ENCODE data around the gene MMP28.

Gene MMP28

GRCh38 chr17:35812456-35812855 is 17.0 kb upstream of the MMP28 start:
- Histone ChIP-seq H3K9me3 (ENCODE audit: control insufficient read depth, low read length) (no peaks in the 10 kb centered on the region), H3K4me3 (ENCODE audit: extremely low read depth, insufficient read depth, low read length, poor library complexity, severe bottlenecking) (no peak overlapping the region), H3K27ac (ENCODE audit: low read depth, low read length, severe bottlenecking) (no peak overlapping the region), H3K36me3 (ENCODE audit: control insufficient read depth, insufficient read depth, low read length) (peaks cover 36% of the 10 kb centered on the region), H3K4me1 (ENCODE audit: control insufficient read depth, insufficient read depth, low read length, poor library complexity, severe bottlenecking) (peaks cover 12% of the 10 kb centered on the region)
- WGBS, 2 experiments (ENCODE audit: insufficient coverage in 2 of 2), result 14% methylated on average over 1 of the region's 5 CpGs; no CpG with 5 or more reads in 1 of the 2 experiments

- Histone ChIP-seq H3K4me1 (ENCODE audit: control insufficient read depth, insufficient read depth, low read length, poor library complexity, severe bottlenecking) (peaks cover 18% of the 10 kb centered on the region), H3K36me3 (ENCODE audit: control insufficient read depth, insufficient read depth, low read length) (peaks cover 32% of the 10 kb centered on the region), H3K27ac (ENCODE audit: low read depth, low read length, severe bottlenecking) (no peak overlapping the region), H3K4me3 (ENCODE audit: extremely low read depth, insufficient read depth, low read length, poor library complexity, severe bottlenecking) (no peak overlapping the region), H3K9me3 (ENCODE audit: control insufficient read depth, low read length) (no peaks in the 10 kb centered on the region)
- 100% methylated on average over 2 to 3 of the region's 6 CpGs for WGBS, 2 experiments (ENCODE audit: insufficient coverage in 2 of 2)
Observed at GRCh38 chr17:35811759-35812158, 16.3 kb upstream of the MMP28 start.

DNA sequence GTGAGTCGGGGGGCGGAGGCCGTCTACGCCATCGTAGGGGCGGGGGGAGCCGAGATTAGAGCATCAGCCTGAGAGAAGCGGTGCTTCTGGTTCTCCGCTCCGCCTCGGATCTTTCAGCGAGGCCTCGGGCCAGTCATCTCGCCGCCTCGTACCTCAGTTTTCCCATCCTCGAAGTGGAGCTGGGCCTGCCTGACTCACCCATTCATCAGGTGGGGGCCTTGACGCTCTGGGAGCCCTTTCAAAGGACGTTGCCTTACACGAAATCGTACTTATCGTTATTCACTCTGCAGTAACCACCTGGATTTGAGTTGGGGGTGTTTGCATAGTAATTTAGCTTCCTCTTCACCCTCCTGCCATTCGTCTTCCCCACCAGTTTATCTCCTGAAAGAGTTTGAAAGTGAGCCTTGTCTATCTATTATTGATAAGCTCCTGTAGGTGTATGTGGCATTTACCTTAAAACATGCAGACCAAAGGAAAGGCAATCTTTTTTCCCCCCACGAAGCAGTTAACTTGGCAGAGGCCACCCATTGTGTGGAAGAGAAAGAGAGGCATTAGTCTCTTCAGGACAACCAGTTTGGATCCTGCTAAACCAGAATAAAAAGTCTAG is 14.5 kb upstream of the MMP28 start:
- peaks cover 26% of the 10 kb centered on the region for H3K4me1 ChIP-seq (ENCODE audit: control insufficient read depth, insufficient read depth, low read length, poor library complexity, severe bottlenecking)
- peak overlapping the region; percentile 91 for H3K4me3 ChIP-seq (ENCODE audit: extremely low read depth, insufficient read depth, low read length, poor library complexity, severe bottlenecking)
- peaks cover 16% of the 10 kb centered on the region for H3K36me3 ChIP-seq (ENCODE audit: control insufficient read depth, insufficient read depth, low read length)
- H3K9me3 ChIP-seq (ENCODE audit: control insufficient read depth, low read length), result no peaks in the 10 kb centered on the region
- H3K27ac ChIP-seq (ENCODE audit: low read depth, low read length, severe bottlenecking), result peak overlapping the region; percentile 93
- WGBS, 2 experiments (ENCODE audit: insufficient coverage in 2 of 2), result 0% methylated on average over 10 to 17 of the region's 24 CpGs

DNA sequence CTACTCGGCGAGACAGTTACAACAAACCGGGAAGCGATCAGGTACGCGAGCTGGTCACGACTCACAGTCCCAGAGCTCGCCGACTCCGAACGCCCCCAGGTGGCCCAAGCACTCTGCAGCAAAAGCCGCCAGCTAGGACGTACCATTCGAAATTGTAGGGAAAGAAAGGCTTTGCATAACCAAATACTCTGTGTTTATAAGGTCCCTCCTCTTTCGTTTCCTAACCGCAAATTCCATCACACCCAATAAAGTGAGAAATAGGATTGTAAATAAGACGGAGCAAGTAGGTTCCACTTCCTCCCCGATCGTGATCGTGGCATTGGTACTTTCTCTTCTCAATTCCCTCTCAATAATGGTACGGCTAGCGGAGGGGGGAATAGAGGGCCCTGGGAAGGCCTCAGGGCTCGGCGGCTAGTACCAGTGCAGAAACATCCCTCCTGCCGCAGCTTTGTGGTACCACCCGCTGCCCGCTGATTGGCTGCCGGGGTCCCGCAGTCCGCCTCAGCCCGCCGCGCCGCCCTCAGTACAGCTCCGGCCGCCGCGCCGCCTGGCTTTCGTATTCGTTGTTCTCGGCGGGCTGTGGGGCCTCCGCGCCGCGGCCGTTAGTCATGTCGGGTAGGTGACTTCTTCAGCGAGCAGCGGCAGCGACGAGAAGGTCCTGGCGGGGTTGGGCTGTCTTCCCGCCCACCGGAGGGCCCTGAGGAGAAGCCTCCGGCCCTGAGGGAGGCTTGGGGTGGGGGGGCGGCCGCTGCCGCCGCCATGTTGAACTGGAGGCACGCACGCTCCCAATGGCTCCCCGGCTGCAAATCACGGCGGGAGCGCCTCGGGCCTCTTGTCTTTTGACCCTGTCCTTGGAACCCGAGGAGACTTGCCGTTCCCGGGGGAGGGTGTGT is 13.8 kb upstream of the MMP28 start, which contains the start of gene TAF15:
Gene TAF15, plus strand, starts transcription at position 523 of the 893 bp plus-strand sequence. Its CDS starts 86 bp downstream, at position 609.
- 0% methylated on average over 48 to 50 of the region's 71 CpGs for WGBS, 2 experiments (ENCODE audit: insufficient coverage in 2 of 2)

GRCh38 chr17:35808240-35808961 is 13.0 kb upstream of the MMP28 start:
- WGBS, 2 experiments (ENCODE audit: insufficient coverage in 2 of 2), result 46 to 51% methylated on average over 14 to 19 of the region's 19 CpGs

More for the DNA sequence above, 13.8 kb upstream of the MMP28 start, which contains the start of gene TAF15:
- Histone ChIP-seq H3K36me3 (ENCODE audit: control insufficient read depth, insufficient read depth, low read length) (peaks cover 16% of the 10 kb centered on the region), H3K4me3 (ENCODE audit: extremely low read depth, insufficient read depth, low read length, poor library complexity, severe bottlenecking) (peak within 1 kb of the TSS; percentile 91), H3K4me1 (ENCODE audit: control insufficient read depth, insufficient read depth, low read length, poor library complexity, severe bottlenecking) (peaks cover 26% of the 10 kb centered on the region), H3K27ac (ENCODE audit: low read depth, low read length, severe bottlenecking) (peak within 1 kb of the TSS; percentile 93), H3K9me3 (ENCODE audit: control insufficient read depth, low read length) (no peaks in the 10 kb centered on the region)

GRCh38 chr17:35807371-35808144 is 12.1 kb upstream of the MMP28 start:
- Histone ChIP-seq H3K4me3 (ENCODE audit: extremely low read depth, insufficient read depth, low read length, poor library complexity, severe bottlenecking) (no peak overlapping the region), H3K9me3 (ENCODE audit: control insufficient read depth, low read length) (no peaks in the 10 kb centered on the region), H3K27ac (ENCODE audit: low read depth, low read length, severe bottlenecking) (peak overlapping the region; percentile 93), H3K4me1 (ENCODE audit: control insufficient read depth, insufficient read depth, low read length, poor library complexity, severe bottlenecking) (peaks cover 26% of the 10 kb centered on the region), H3K36me3 (ENCODE audit: control insufficient read depth, insufficient read depth, low read length) (peaks cover 7% of the 10 kb centered on the region)
- WGBS, 2 experiments (ENCODE audit: insufficient coverage in 2 of 2), result 90 to 96% methylated on average over 3 to 5 of the region's 7 CpGs

More at GRCh38 chr17:35808240-35808961, 13.0 kb upstream of the MMP28 start:
- H3K27ac ChIP-seq (ENCODE audit: low read depth, low read length, severe bottlenecking), result peak overlapping the region; percentile 93
- H3K4me1 ChIP-seq (ENCODE audit: control insufficient read depth, insufficient read depth, low read length, poor library complexity, severe bottlenecking), result peaks cover 26% of the 10 kb centered on the region
- peaks cover 15% of the 10 kb centered on the region for H3K36me3 ChIP-seq (ENCODE audit: control insufficient read depth, insufficient read depth, low read length)
- H3K9me3 ChIP-seq (ENCODE audit: control insufficient read depth, low read length), result no peaks in the 10 kb centered on the region
- H3K4me3 ChIP-seq (ENCODE audit: extremely low read depth, insufficient read depth, low read length, poor library complexity, severe bottlenecking), result peak overlapping the region; percentile 91

GRCh38 chr17:35804658-35805192 is 9.3 kb upstream of the MMP28 start:
- Histone ChIP-seq H3K4me1 (ENCODE audit: control insufficient read depth, insufficient read depth, low read length, poor library complexity, severe bottlenecking) (peaks cover 45% of the 10 kb centered on the region), H3K9me3 (ENCODE audit: control insufficient read depth, low read length) (no peaks in the 10 kb centered on the region), H3K36me3 (ENCODE audit: control insufficient read depth, insufficient read depth, low read length) (no peaks in the 10 kb centered on the region), H3K4me3 (ENCODE audit: extremely low read depth, insufficient read depth, low read length, poor library complexity, severe bottlenecking) (no peak overlapping the region), H3K27ac (ENCODE audit: low read depth, low read length, severe bottlenecking) (peak overlapping the region; percentile 8)
- WGBS, 2 experiments (ENCODE audit: insufficient coverage in 2 of 2), result no CpG with 5 or more reads among the region's 1 CpG

GRCh38 chr17:35801583-35802224 is 6.3 kb upstream of the MMP28 start:
- peak overlapping the region; percentile 83 for H3K27ac ChIP-seq (ENCODE audit: low read depth, low read length, severe bottlenecking)
- 81 to 97% methylated on average over 6 of the region's 9 CpGs for WGBS, 2 experiments (ENCODE audit: insufficient coverage in 2 of 2)

GRCh38 chr17:35799942-35800341 is 4.5 kb upstream of the MMP28 start:
- H3K36me3 ChIP-seq (ENCODE audit: control insufficient read depth, insufficient read depth, low read length), result no peaks in the 10 kb centered on the region
- no peaks in the 10 kb centered on the region for H3K9me3 ChIP-seq (ENCODE audit: control insufficient read depth, low read length)
- peaks cover 25% of the 10 kb centered on the region for H3K4me1 ChIP-seq (ENCODE audit: control insufficient read depth, insufficient read depth, low read length, poor library complexity, severe bottlenecking)
- no peak overlapping the region for H3K4me3 ChIP-seq (ENCODE audit: extremely low read depth, insufficient read depth, low read length, poor library complexity, severe bottlenecking)
- peak overlapping the region; percentile 53 for H3K27ac ChIP-seq (ENCODE audit: low read depth, low read length, severe bottlenecking)

More at GRCh38 chr17:35801583-35802224, 6.3 kb upstream of the MMP28 start:
- Histone ChIP-seq H3K4me1 (ENCODE audit: control insufficient read depth, insufficient read depth, low read length, poor library complexity, severe bottlenecking) (peaks cover 32% of the 10 kb centered on the region), H3K9me3 (ENCODE audit: control insufficient read depth, low read length) (no peaks in the 10 kb centered on the region), H3K4me3 (ENCODE audit: extremely low read depth, insufficient read depth, low read length, poor library complexity, severe bottlenecking) (no peak overlapping the region), H3K36me3 (ENCODE audit: control insufficient read depth, insufficient read depth, low read length) (no peaks in the 10 kb centered on the region)

Measured in mesodermal cell (in vitro differentiated cells).